MM.1S (cell line): ENCODE data around the gene FPR1.

Experiments used
- DNase-seq: peaks from one replicate; pipeline ENCODE4 v3.0.0-alpha.2; 2015
- H2AFZ ChIP-seq: fragments of 300-600 bp; sonication (generic); 2 replicates; pipeline ENCODE4 v1.6.0; 2016; ENCODE audit warnings: antibody characterized with exemption, low read length
- H3F3A ChIP-seq: fragments of 300-600 bp; sonication (generic); 2 replicates; pipeline ENCODE4 v1.6.1; 2016; ENCODE audit warnings: mild to moderate bottlenecking, antibody characterized with exemption, low read length, moderate library complexity, mixed read lengths; ENCODE audit not compliant: insufficient read depth
- H3K27ac ChIP-seq: fragments of 300-600 bp; sonication (generic); 2 replicates; pipeline ENCODE4 v1.5.1; 2016; ENCODE audit warnings: mild to moderate bottlenecking, low read length
- H3K27me3 ChIP-seq: fragments of 300-600 bp; sonication (generic); replicated peaks from 2 replicates; pipeline ENCODE4 v1.6.0; 2016; ENCODE audit warnings: low read length; ENCODE audit not compliant: insufficient read depth
- H3K36me3 ChIP-seq: fragments of 300-600 bp; sonication (generic); replicated peaks from 2 replicates; pipeline ENCODE4 v1.6.1; 2016; ENCODE audit warnings: mild to moderate bottlenecking, low read length, mixed read lengths; ENCODE audit not compliant: insufficient read depth
- H3K4me1 ChIP-seq: fragments of 300-600 bp; sonication (generic); 2 replicates; pipeline ENCODE4 v1.6.1; 2016; ENCODE audit warnings: low read length, mixed read lengths
- H3K4me2 ChIP-seq: fragments of 300-600 bp; sonication (generic); 2 replicates; pipeline ENCODE4 v1.6.0; 2016; ENCODE audit warnings: low read depth, low read length
- H3K4me3 ChIP-seq: fragments of 300-600 bp; sonication (generic); 2 replicates; pipeline ENCODE4 v1.5.1; 2016; ENCODE audit warnings: low read length, mixed read lengths
- H3K79me2 ChIP-seq: fragments of 300-600 bp; sonication (generic); 2 replicates; pipeline ENCODE4 v1.6.1; 2016; ENCODE audit warnings: mixed run types, low read length, mixed read lengths
- H3K9ac ChIP-seq: fragments of 300-600 bp; sonication (generic); 2 replicates; pipeline ENCODE4 v1.6.1; 2016; ENCODE audit warnings: low read length, mixed read lengths
- H3K9me2 ChIP-seq: fragments of 300-600 bp; sonication (generic); replicated peaks from 2 replicates; pipeline ENCODE4 v1.6.1; 2016; ENCODE audit warnings: mild to moderate bottlenecking, low read length, mixed read lengths; ENCODE audit not compliant: insufficient read depth
- H3K9me3 ChIP-seq: fragments of 300-600 bp; sonication (generic); replicated peaks from 2 replicates; pipeline ENCODE4 v1.6.1; 2016; ENCODE audit warnings: mild to moderate bottlenecking, low read length, mixed read lengths; ENCODE audit not compliant: insufficient read depth
- H4K20me1 ChIP-seq: fragments of 300-600 bp; sonication (generic); 2 replicates; pipeline ENCODE4 v1.6.1; 2016; ENCODE audit warnings: mild to moderate bottlenecking, low read length, moderate library complexity, mixed read lengths; ENCODE audit not compliant: insufficient read depth
- CTCF ChIP-seq: fragments of 300-600 bp; sonication (generic); IDR thresholded peaks from 2 replicates; pipeline ENCODE4 v1.5.1; 2016; ENCODE audit warnings: antibody characterized with exemption, low read length, mixed read lengths
- EZH2 ChIP-seq: fragments of 300-600 bp; sonication (generic); optimal IDR thresholded peaks from 2 replicates; pipeline ENCODE3; 2017; ENCODE audit warnings: low read depth, mild to moderate bottlenecking, antibody characterized with exemption, low read length, mixed read lengths
- EZH2phosphoT487 ChIP-seq: fragments of 300-600 bp; sonication (generic); IDR thresholded peaks from 2 replicates; pipeline ENCODE4 v1.6.1; 2018; ENCODE audit warnings: antibody characterized with exemption, low read length

The FPR1 gene

GRCh38 chr19:51726049-51726448 lies 25.6 kb downstream of the FPR1 start:
- Histone ChIP-seq H3K79me2 (no peaks in the 10 kb centered on the region), H2AFZ (no peak overlapping the region), H3K4me3 (no peak overlapping the region), H3K27ac (no peak overlapping the region), H3K9me2 (no peaks in the 10 kb centered on the region), H3K36me3 (no peaks in the 10 kb centered on the region), H3F3A (no peaks in the 10 kb centered on the region), H3K4me2 (no peak overlapping the region), H3K4me1 (no peaks in the 10 kb centered on the region), H3K27me3 (no peaks in the 10 kb centered on the region), H3K9ac (no peak overlapping the region), H3K9me3 (no peaks in the 10 kb centered on the region), H4K20me1 (no peaks in the 10 kb centered on the region)
- no peak for DNase-seq
- TF ChIP-seq EZH2phosphoT487 = no peak
- TF ChIP-seq EZH2 = no peak
- TF ChIP-seq CTCF = no peak

- H4K20me1 ChIP-seq = no peaks in the 10 kb centered on the region
- no peak overlapping the region for H3K27ac ChIP-seq
These were observed 27.1 kb downstream of the FPR1 start for GRCh38 chr19:51724543-51724942.

GRCh38 chr19:51722492-51722891 lies 29.2 kb downstream of the FPR1 start:
- no peak for DNase-seq
- Histone ChIP-seq H3K4me2 (no peak overlapping the region), H3K9ac (no peak overlapping the region), H3K79me2 (no peaks in the 10 kb centered on the region), H3K4me3 (no peak overlapping the region), H3K9me3 (no peaks in the 10 kb centered on the region), H3F3A (no peaks in the 10 kb centered on the region), H3K27ac (no peak overlapping the region), H3K9me2 (no peaks in the 10 kb centered on the region), H4K20me1 (no peaks in the 10 kb centered on the region), H3K27me3 (no peaks in the 10 kb centered on the region), H2AFZ (no peak overlapping the region), H3K4me1 (no peaks in the 10 kb centered on the region), H3K36me3 (no peaks in the 10 kb centered on the region)
- TF ChIP-seq EZH2phosphoT487 (no peak), CTCF (no peak), EZH2 (no peak)

More at GRCh38 chr19:51724543-51724942, 27.1 kb downstream of the FPR1 start:
- Histone ChIP-seq H3K79me2 (no peaks in the 10 kb centered on the region), H3K4me1 (no peaks in the 10 kb centered on the region), H3K9me2 (no peaks in the 10 kb centered on the region), H3K9me3 (no peaks in the 10 kb centered on the region), H3K4me3 (no peak overlapping the region), H2AFZ (no peak overlapping the region), H3K27me3 (no peaks in the 10 kb centered on the region), H3F3A (no peaks in the 10 kb centered on the region), H3K9ac (no peak overlapping the region), H3K36me3 (no peaks in the 10 kb centered on the region), H3K4me2 (no peak overlapping the region)
- DNase-seq = no peak
- TF ChIP-seq EZH2 (no peak), EZH2phosphoT487 (no peak), CTCF (no peak)
